DMS 273 treated with DMSO at 0.1 percent for 48 hours (cell line): ENCODE data around the gene ACAN.

Experiments used
- DNase-seq: peaks from one replicate; lab custom pipeline; 2025; lab: John Stamatoyannopoulos, UW

Gene ACAN

DNA sequence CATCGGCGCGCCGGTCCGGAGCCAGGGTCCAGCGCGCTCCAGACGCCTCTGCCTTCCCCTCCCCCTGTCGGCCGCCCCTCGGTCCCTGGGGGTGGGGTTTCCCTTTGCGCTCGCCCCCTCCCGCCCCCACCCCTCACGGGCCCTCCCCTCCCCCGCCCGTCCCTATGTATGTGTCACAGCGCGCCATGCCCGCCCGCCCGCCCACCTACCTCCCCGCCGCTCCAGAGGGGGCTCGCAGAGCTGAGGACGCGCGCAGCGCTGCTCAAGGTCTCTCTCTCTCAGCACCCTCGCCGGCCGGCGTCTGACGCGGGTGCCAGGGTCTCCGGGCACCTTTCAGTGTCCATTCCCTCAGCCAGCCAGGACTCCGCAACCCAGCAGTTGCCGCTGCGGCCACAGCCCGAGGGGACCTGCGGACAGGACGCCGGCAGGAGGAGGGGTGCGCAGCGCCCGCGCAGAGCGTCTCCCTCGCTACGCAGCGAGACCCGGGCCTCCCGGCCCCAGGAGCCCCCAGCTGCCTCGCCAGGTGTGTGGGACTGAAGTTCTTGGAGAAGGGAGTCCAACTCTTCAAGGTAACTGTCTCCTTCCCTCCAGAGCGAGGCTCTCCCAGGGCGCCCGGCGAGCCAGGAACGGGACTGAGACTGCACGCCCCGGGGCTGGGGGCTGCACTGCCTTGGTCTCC lies at the start of gene ACAN:
Gene ACAN (plus strand): TSS at position 196 of the 679 bp plus-strand sequence. CDS start 32,771 bp downstream, outside the sequence.
- no peak for DNase-seq

GRCh38 chr15:88756521-88756920 lies 46.7 kb upstream of the ACAN start:
- no peak for DNase-seq

- DNase-seq: no peak
Measured at GRCh38 chr15:88756921-88757320, 46.3 kb upstream of the ACAN start.

DNA sequence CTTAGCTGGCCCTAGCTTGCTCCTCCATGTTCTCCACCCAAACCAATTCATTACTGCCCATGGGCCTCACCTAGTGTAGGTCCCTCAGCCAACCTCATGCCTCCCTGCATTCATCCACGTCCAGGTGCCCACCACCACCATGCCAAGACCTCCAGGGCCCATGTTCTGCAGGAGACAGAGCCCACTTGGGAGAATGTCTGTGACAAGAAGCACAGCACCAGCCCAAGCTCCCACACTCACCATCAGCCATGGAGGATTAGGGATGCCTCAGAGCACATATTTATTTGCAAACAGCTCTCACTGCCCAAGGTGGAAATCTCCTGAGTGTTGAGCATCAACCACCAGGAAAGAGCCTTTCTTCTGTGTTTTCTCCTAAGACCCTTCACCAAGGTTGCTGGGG lies 43.4 kb upstream of the ACAN start:
- DNase-seq: no peak

GRCh38 chr15:88764448-88764847 lies 38.8 kb upstream of the ACAN start:
- no peak for DNase-seq

GRCh38 chr15:88765212-88765611 lies 38.0 kb upstream of the ACAN start:
- no peak for DNase-seq

GRCh38 chr15:88769161-88769971 lies 33.9 kb upstream of the ACAN start:
- DNase-seq: no peak

DNA sequence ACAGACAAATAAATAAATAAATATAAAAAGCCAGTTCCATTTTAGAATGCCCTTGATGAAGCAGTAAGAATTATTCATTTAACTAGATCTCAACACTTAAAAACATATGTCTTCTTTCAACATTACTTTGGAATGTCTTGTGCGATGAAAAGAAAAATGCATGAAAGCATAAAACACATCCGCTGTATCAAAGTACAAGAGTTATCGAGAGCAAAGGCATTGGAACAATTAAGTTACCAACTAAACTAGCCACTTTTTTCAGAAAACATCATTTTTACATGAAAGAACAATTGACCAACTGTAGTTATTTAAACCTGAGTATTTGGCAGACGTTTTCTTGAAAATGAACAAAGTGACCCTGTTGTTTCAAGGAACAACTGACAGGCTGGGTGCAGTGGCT lies 27.5 kb upstream of the ACAN start:
- no peak for DNase-seq

DNA sequence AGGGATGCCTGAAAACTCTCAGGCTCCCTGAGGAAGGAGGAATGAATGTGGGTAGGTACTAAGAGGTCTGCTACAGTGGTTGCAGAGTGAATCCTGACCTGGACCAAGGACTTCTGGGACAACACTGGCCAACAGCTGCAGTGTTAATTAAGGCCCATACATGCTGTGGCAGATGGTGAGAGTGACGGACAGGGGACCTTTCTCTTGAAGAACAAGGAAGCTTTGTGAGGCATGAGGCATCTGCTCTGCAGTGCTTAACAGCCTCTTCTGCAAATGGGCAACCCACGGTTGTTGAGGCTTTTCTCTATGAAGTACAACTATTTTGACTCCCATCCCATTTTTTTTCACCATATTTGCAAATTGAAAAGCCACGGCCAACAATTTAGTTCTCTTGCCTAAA lies 26.6 kb upstream of the ACAN start:
- DNase-seq: no peak

GRCh38 chr15:88779944-88780343 lies 23.3 kb upstream of the ACAN start:
- DNase-seq: no peak

DNA sequence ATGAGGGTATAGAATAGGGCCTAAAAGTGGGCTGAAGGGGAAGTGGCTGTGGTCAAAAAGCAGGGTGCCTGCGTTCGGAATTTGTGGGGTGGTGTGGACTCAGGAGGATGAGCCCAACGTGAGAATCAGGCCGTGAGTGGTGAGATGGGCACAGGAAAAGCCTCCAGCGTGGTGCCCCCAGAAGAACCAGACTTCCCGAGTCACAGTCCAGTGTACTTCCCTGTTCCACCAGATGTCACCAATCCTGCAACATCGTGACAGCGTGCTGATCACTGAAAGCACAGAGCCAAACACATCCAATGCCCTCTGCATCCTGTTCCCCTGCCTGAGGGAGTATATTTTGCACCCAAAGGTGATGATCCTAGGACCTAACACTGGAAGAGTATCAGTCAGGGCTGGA lies 20.8 kb upstream of the ACAN start:
- no peak for DNase-seq

GRCh38 chr15:88785217-88785616 lies 18.0 kb upstream of the ACAN start:
- no peak for DNase-seq

- DNase-seq: no peak
Measured at GRCh38 chr15:88788036-88788435, 15.2 kb upstream of the ACAN start.

- no peak for DNase-seq
Measured at GRCh38 chr15:88788816-88789215, 14.4 kb upstream of the ACAN start.

GRCh38 chr15:88790486-88790885 lies 12.8 kb upstream of the ACAN start:
- no peak for DNase-seq

- no peak for DNase-seq
Measured at GRCh38 chr15:88791637-88792036, 11.6 kb upstream of the ACAN start.

DNA sequence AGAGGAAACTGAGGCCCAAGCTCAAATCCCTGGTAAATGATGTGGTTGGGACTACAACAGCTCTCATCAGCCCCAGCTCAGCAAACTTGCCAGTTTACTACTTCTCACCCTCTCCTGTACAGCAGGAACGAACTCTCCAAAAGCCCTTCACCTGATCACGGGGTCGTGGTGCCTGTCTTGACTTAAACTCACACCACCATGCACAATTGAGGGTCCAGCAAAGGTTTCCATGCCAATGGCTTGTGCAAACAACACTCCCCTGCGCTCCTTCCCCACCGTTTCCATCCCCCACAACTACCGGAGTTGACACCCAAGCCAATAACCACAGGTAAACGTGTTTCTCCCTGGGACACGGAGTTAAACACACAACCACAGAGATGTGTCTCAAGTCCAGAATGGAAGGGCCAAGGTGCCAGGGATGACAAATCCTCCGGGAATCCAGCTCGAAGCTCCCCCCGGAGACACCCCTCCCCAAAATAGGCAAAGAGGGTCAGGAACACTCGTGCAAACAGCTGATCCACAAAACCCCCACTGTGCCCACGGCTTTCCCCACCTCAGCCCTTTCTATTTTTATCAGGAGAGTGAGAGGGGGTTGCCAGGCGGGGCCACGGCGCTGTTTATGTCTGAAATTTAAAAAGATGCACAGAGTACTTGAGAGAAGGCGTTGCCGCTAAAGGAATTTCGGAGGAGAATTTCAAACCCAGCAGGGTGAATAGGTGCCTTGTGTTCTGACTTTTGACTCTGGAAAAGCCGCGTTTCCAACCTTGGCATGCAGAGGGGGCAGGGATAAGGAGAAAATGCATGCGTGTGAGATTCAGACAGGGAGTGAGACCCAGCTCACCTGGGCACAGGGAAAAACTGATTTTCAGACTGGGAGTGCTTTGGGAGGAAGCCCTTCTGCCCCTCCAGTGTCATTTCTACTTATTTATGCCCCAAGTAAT lies 10.6 kb upstream of the ACAN start:
- DNase-seq: no peak

DNA sequence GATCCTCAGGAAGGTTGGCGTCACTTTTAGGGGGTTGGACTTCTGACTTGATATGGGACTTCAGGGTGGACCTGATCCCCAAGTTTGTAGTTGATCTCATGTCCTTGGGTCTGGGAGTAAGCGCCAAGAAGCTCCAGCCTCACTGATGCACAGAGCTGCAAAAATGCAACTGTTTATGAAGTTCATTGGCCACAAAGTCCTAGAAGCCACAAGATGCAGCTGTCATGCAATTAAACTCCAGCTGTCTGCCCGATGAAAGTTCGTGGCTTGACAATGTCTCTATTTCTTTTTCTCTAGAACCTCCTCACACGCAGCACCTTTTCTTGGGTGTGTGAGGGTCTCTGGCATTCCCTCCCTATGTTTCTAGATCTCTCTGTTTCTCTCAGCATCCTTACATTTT lies 9.2 kb upstream of the ACAN start:
- DNase-seq: no peak

- no peak for DNase-seq
Measured at GRCh38 chr15:88797663-88798339, 5.4 kb upstream of the ACAN start.

DNA sequence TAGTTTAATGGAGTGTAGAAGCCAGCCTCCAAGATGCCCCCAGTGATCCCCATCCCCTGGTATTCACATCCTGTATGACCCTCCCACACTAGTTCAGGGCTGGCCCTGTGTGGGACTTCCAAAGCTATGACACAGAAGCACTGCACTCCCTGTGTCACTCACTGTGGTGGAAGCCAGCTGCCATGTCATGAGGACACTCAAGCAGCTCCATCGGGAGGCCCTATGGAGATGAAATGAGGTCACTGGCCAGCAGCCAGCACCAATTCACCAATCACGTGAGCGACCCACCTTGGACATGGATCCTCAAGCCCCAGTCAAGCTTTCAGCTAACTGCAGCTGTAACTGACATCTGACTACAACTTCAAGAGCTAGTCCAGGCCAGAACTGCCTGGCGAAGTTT lies 3.9 kb upstream of the ACAN start:
- no peak for DNase-seq

DNA sequence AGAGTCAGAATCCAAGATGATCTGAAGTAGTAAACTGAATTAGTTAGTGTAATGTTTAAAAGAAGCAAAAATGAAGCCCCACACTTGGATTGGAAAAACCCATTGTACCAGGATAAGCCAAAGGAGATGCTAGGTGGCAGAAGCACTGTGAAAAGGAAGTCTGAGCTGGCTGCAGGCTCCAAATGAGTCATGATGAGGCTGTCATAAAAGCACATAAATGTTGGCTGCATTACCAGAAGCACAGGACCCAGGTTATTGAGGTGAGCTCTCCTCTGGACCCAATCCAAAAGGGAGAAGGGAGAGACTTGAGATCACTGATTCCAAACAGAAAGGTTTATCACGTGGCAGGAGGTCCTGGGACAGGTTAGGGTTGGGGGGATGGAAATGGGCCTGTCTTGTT lies 3.2 kb upstream of the ACAN start:
- DNase-seq: no peak

- no peak for DNase-seq
Measured at GRCh38 chr15:88800738-88801137, 2.5 kb upstream of the ACAN start.
